Eye (tissue), 1 donor: ENCODE measurements around the gene SEBOX.

Experiments
- DNase-seq: peaks from one replicate; pipeline ENCODE4 v3.0.0-alpha.2; 2015

SEBOX gene

GRCh38 chr17:28338056-28338768, 26.8 kb downstream of the SEBOX start:
- DNase-seq = no peak

GRCh38 chr17:28335959-28336871, 28.8 kb downstream of the SEBOX start:
- DNase-seq = peak; percentile 93

- peak; percentile 100 for DNase-seq
Observed at GRCh38 chr17:28335201-28335958, 29.6 kb downstream of the SEBOX start, which contains the start of the genes IFT20 and TNFAIP1. TSS of gene IFT20 (minus strand) at chr17:28335472. CDS start at chr17:28331985, 3,487 bp downstream. TSS of gene TNFAIP1 (plus strand) at chr17:28335761. CDS start at chr17:28339522, 3,761 bp downstream.

- DNase-seq = no peak
Observed at GRCh38 chr17:28334666-28335200, 30.3 kb downstream of the SEBOX start.

- no peak for DNase-seq
Observed at GRCh38 chr17:28334171-28334570, 30.8 kb downstream of the SEBOX start.

- no peak for DNase-seq
Observed at GRCh38 chr17:28333083-28333746, 31.8 kb downstream of the SEBOX start.

GRCh38 chr17:28331891-28332420, 33.0 kb downstream of the SEBOX start:
- DNase-seq = no peak

- DNase-seq = no peak
Observed at GRCh38 chr17:28330671-28331070, 34.3 kb downstream of the SEBOX start.

GRCh38 chr17:28328325-28328724, 36.7 kb downstream of the SEBOX start:
- no peak for DNase-seq

GRCh38 chr17:28327709-28328108, 37.3 kb downstream of the SEBOX start:
- DNase-seq = no peak

- DNase-seq = no peak
Observed at GRCh38 chr17:28327031-28327607, 37.9 kb downstream of the SEBOX start.

- no peak for DNase-seq
Observed at GRCh38 chr17:28326114-28326513, 38.9 kb downstream of the SEBOX start.

GRCh38 chr17:28325211-28325610, 39.8 kb downstream of the SEBOX start:
- DNase-seq = peak; percentile 53

GRCh38 chr17:28324781-28325180, 40.2 kb downstream of the SEBOX start:
- no peak for DNase-seq

- no peak for DNase-seq
Observed at GRCh38 chr17:28324267-28324745, 40.7 kb downstream of the SEBOX start.

GRCh38 chr17:28320215-28321061, 44.6 kb downstream of the SEBOX start:
- DNase-seq = no peak

- DNase-seq = no peak
Observed at GRCh38 chr17:28319598-28319935, 45.4 kb downstream of the SEBOX start.

GRCh38 chr17:28318759-28319597, 46.0 kb downstream of the SEBOX start, which contains the start of gene TMEM97:
TSS of gene TMEM97 (plus strand) at chr17:28319200. CDS start at chr17:28319240, 40 bp downstream.
- peak; percentile 98 for DNase-seq
